SKM-1 treated with dmso at 0.1 percent for 144 hours (cell line): Measurements from ENCODE around the gene SORCS1.
A peak's percentile ranks its signal among the peaks of the same experiment; 100 is the strongest.

ENCODE experiments used
- DNase-seq: peaks from one replicate; lab custom pipeline; 2025; ENCODE audit not compliant: unreplicated experiment; lab: John Stamatoyannopoulos, UW

SORCS1 gene

GRCh38 chr10:106910666-106911065, 253.8 kb downstream of the SORCS1 start:
- DNase-seq = no peak

GRCh38 chr10:106908225-106908624, 256.3 kb downstream of the SORCS1 start:
- DNase-seq = no peak

DNA sequence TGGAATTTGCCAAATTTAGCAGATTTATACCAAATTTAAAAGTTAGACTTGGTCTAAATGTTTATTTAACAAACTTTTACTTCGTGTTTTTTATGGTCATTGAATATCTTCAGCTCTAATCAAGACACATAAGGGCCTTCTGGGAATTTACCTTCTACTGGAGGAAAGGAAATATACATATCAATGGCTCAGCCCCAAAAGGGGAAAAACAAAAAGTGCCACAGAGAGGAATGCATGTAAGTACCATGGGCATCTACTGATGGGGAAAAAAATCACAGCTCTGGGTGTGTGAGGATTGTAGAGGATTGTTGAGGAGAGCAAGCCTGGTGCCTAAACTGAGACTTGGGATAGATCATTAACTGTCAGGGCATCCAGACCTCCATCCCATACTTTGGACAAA, 260.3 kb downstream of the SORCS1 start:
- no peak for DNase-seq

DNA sequence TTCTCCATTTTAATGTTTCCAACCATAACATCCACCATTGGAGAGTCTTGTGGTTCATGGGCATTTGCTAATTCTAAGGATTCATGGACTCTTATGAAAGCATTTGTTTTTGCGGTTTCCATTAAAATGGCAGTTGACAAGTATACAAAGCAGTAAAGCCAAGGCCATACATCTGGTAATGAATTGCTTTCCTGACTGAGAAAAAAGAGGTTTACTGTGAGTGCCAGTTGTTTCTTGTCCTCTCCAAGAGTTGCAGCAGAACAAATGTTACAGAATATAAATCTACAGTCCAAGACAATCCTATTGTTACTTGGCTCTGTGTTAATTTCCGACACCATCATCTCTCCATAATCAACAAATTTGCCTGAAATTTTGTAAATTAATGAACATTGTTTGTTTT, 261.3 kb downstream of the SORCS1 start:
- DNase-seq = no peak

DNA sequence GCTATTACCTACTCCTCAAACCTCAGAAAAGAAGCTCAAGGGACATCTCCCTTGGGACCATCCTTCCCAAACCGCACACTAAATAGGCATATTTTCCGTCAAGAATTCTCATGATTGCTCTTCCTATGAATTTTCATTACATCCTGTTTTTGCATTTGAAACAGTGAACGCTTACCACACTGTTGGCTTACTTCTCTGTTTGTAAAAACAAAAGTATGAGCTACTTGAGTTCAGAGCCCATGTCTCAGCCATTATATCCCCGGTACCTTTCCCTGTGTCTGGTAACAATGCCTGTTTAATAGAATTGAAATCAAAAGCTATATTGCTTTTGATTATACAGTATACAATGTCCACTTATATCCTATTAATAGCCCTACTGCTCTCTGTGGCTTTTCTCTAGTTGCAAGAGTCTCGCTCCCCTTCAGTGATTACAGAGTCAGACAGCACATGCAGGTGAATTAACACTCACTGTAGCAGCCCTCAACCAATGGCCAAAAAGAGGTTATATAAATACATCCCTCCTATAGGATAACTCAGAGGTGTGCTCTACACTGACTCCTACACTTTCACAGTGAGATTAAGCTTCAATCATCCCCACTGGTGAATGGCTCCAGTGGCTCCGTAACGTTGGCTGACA, 264.4 kb downstream of the SORCS1 start:
- no peak for DNase-seq

DNA sequence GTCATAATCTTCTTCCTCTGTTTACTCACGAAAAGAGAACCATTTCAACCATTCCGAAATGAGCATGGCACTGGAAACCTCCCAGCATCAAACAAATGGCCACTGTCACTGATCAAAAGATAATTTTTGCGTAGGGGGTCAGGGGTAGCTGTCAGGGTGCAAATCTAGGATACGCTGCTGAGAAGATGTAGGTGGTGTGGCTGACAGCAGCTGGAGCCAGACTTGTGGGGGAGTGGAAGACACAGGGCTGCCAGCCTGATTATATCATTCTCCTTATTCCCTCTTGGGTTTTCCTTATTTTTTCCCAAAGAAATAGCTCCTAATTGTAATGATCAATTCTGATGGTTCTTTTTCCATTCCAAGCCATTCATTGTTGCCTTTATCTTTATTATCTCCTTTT, 266.1 kb downstream of the SORCS1 start:
- DNase-seq = no peak

DNA sequence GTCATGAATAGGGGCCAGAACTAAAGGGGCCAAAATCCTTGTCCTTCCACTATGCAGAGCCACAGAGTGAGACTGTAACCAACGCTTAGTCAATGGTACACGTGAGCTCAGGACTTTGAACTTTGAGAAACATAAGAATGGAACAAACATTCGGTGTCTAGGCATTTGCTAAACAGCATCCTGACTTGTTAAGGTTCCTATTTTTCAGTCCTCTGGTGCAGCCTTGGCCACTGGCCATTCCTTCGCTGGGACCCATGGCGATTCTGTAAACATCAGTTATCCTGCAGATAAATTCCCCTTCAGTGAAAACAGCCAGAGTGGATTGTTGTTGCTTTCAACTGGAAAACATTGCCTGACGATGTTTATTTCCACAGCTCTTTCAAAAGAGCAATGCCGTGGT, 266.8 kb downstream of the SORCS1 start:
- no peak for DNase-seq

- DNase-seq = no peak
These were observed 269.8 kb downstream of the SORCS1 start for GRCh38 chr10:106894692-106895091.

GRCh38 chr10:106877574-106877973, 286.9 kb downstream of the SORCS1 start:
- no peak for DNase-seq

- DNase-seq = no peak
These were observed 290.0 kb downstream of the SORCS1 start for GRCh38 chr10:106874604-106874889.

GRCh38 chr10:106873770-106874603, 290.5 kb downstream of the SORCS1 start:
- no peak for DNase-seq

DNA sequence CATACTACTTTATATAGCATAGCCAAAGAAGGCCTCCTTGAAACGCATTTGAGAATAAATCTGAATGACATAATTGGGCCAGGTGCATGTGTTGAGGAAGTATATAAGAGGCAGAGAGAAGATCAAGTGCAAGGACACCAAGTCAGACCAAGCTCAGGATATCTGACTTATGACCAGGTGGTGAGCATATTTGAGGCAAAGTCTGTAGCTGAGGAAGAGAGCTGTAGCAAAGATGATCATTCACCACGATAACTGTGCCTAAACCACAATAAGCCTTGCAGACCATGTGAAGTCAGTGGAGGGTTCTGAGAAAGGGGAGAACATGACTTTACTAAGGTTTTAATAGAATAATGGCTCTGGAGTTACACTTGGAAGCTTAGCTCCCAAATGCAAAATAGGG, 292.3 kb downstream of the SORCS1 start:
- DNase-seq = no peak

- DNase-seq = no peak
These were observed 298.2 kb downstream of the SORCS1 start for GRCh38 chr10:106866244-106866845.

- DNase-seq = no peak
These were observed 300.5 kb downstream of the SORCS1 start for GRCh38 chr10:106864031-106864430.

GRCh38 chr10:106863549-106863948, 301.0 kb downstream of the SORCS1 start:
- no peak for DNase-seq

GRCh38 chr10:106859892-106860652, 304.4 kb downstream of the SORCS1 start:
- DNase-seq = no peak

- no peak for DNase-seq
These were observed 306.8 kb downstream of the SORCS1 start for GRCh38 chr10:106857728-106858127.

GRCh38 chr10:106857213-106857612, 307.3 kb downstream of the SORCS1 start:
- DNase-seq = no peak

GRCh38 chr10:106836933-106837663, 327.4 kb downstream of the SORCS1 start:
- DNase-seq = peak; percentile 48

DNA sequence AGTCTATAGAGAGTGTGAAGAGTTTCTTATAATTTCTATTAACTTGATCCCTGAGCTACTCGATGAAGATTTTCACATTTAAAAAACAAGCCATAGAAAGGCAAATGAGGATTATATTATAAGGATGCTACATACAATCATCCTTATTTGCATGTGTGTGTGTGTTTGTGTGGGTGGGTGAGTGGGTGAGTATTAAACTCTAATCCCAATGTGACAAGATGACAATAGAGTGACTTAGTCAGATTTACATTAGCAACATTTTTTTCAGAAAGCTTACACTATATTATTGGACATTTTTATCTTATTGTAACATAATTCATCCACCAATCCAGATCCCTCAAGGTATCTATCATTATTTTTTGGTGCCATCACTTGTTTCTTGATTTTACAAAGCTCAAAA, 331.7 kb downstream of the SORCS1 start:
- DNase-seq = no peak

DNA sequence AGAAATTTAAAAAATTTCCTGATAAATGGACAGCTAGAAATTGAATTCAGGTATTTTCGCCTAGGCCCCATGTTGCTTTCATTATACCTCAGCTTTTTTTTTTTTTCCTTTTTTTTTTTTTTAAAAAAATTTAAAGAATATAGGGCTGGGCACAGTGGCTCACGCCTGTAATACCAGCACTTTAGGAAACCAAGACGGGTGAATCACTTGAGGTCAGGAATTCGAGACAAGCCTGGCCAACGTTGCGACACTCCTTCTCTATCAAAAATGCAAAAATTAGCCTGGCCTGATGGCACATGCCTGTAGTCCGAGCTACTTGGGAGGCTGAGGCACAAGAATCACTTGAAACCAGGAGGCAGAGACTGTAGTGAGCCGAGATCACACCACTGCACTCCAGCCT, 334.0 kb downstream of the SORCS1 start:
- no peak for DNase-seq
